H1 (cell line): Measurements from ENCODE around the gene MUC4.

Experiments used
- CEBPB ChIP-seq: IDR thresholded peaks from 2 replicates; pipeline ENCODE4 v1.6.1; 2012; ENCODE audit warnings: low read depth, low read length
- CREB1 ChIP-seq: IDR thresholded peaks from 2 replicates; pipeline ENCODE4 v1.6.1; 2012; ENCODE audit warnings: inconsistent platforms
- CTCF ChIP-seq, 3 experiments: IDR thresholded peaks; 1 replicate in 2 of 3; 2 replicates in 1 of 3; pipeline versions ENCODE4 v1.5.1 to v1.6.1; 2011; ENCODE audit warnings: low read length in 3 of 3, mild to moderate bottlenecking in 3 of 3, inconsistent platforms in 2 of 3, low read depth in 1 of 3, moderate library complexity in 1 of 3; ENCODE audit not compliant: insufficient read depth in 1 of 3; ENCODE audit errors: control extremely low read depth in 1 of 3
- EGR1 ChIP-seq: IDR thresholded peaks from 2 replicates; pipeline ENCODE4 v1.6.1; 2011; ENCODE audit warnings: low read depth, low read length, borderline replicate concordance
- EP300 ChIP-seq, 2 experiments: IDR thresholded peaks; 1 replicate in 1 of 2; 2 replicates in 1 of 2; pipeline ENCODE4 v1.6.1; 2011 to 2012; ENCODE audit warnings: low read depth in 2 of 2, low read length in 2 of 2, mild to moderate bottlenecking in 2 of 2, borderline replicate concordance in 1 of 2, inconsistent platforms in 1 of 2, moderate library complexity in 1 of 2
- EZH2 ChIP-seq: fragments of 200-600 bp; sonication (generic); IDR thresholded peaks from 2 replicates; pipeline ENCODE4 v1.7.1; 2012; ENCODE audit warnings: low read depth, mild to moderate bottlenecking, moderate library complexity, low read length, inconsistent platforms; ENCODE audit not compliant: severe bottlenecking
- KDM1A ChIP-seq: fragments of 200-600, 300-600 bp; sonication (generic); IDR thresholded peaks from 2 replicates; pipeline ENCODE4 v1.7.1; 2016; ENCODE audit warnings: mild to moderate bottlenecking, low read length, borderline replicate concordance
- MAFK ChIP-seq: IDR thresholded peaks from 2 replicates; pipeline ENCODE4 v1.6.1; 2012; ENCODE audit warnings: low read depth, mild to moderate bottlenecking, improper control_type of control experiment, low read length
- POLR2A ChIP-seq, 2 experiments: IDR thresholded peaks; 1 replicate in 1 of 2; 2 replicates in 1 of 2; pipeline ENCODE4 v1.6.1; 2011; ENCODE audit warnings: low read depth in 2 of 2, low read length in 2 of 2, mild to moderate bottlenecking in 2 of 2; ENCODE audit errors: control extremely low read depth in 1 of 2
- RAD21 ChIP-seq, 2 experiments: IDR thresholded peaks in 1 of 2; conservative IDR thresholded peaks in 1 of 2; 2 replicates each; pipeline ENCODE4 v1.6.1; 2011; ENCODE audit warnings: low read depth in 2 of 2, low read length in 2 of 2, improper control_type of control experiment in 1 of 2, inconsistent platforms in 1 of 2, mild to moderate bottlenecking in 1 of 2, moderate library complexity in 1 of 2

GRCh38 chr3:195700319-195700718 is 111.4 kb downstream of the MUC4 start:
- no peak for TF ChIP-seq EZH2
- TF ChIP-seq CREB1 = no peak
- TF ChIP-seq EP300 (IDR thresholded peaks at IDR 0.05; ENCODE audit: borderline replicate concordance in 1 of 2, low read depth in 2 of 2, low read length in 2 of 2) = no peak
- no peak for TF ChIP-seq KDM1A
- no peak for TF ChIP-seq EGR1
- no peak for TF ChIP-seq CTCF (IDR thresholded peaks at IDR 0.05; ENCODE audit: control extremely low read depth in 1 of 3, insufficient read depth in 1 of 3, low read depth in 1 of 3, low read length in 3 of 3)
- TF ChIP-seq POLR2A (IDR thresholded peaks at IDR 0.05; ENCODE audit: control extremely low read depth in 1 of 2, low read depth in 2 of 2, low read length in 2 of 2) = no peak
- no peak for TF ChIP-seq CEBPB
- no peak for TF ChIP-seq RAD21 (IDR thresholded peaks at IDR 0.05 in 1 of 2, conservative IDR thresholded peaks at IDR 0.05 in 1 of 2; ENCODE audit: low read depth in 2 of 2, low read length in 2 of 2)
- TF ChIP-seq MAFK = no peak
